ENCODE results near the gene DCLK1.

Gene DCLK1

DNA sequence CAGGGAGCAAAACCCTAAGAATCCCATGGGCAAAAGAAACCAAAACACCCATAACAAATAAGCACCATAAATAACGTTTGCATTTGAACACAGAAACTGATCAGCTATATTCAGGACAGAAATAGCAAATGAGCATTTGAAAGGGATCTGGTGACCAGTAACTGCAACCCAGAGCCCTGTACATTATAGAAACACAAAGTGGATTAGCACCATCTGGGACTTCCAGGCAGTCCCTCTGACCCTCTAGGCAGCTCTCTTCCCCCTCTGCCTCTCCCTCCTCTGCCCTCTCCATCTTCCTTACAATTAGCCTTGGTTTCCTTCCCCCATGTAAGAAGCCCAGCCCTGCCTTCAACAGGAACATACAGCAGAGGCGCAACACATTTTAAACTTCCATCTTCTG lies 215.0 kb downstream of the DCLK1 start:
- no peak overlapping the region for H3K27ac ChIP-seq
- TF ChIP-seq, protein P1, sequence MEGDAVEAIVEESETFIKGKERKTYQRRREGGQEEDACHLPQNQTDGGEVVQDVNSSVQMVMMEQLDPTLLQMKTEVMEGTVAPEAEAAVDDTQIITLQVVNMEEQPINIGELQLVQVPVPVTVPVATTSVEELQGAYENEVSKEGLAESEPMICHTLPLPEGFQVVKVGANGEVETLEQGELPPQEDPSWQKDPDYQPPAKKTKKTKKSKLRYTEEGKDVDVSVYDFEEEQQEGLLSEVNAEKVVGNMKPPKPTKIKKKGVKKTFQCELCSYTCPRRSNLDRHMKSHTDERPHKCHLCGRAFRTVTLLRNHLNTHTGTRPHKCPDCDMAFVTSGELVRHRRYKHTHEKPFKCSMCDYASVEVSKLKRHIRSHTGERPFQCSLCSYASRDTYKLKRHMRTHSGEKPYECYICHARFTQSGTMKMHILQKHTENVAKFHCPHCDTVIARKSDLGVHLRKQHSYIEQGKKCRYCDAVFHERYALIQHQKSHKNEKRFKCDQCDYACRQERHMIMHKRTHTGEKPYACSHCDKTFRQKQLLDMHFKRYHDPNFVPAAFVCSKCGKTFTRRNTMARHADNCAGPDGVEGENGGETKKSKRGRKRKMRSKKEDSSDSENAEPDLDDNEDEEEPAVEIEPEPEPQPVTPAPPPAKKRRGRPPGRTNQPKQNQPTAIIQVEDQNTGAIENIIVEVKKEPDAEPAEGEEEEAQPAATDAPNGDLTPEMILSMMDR (conservative IDR thresholded peaks at IDR 0.05; ENCODE audit: low read depth): no peak
- ChIA-PET CTCF (no interaction called here), POLR2A (ENCODE audit: low non-redundant PET) (no interaction called here)
- no peak for DNase-seq (ENCODE audit: low spot score)

DNA sequence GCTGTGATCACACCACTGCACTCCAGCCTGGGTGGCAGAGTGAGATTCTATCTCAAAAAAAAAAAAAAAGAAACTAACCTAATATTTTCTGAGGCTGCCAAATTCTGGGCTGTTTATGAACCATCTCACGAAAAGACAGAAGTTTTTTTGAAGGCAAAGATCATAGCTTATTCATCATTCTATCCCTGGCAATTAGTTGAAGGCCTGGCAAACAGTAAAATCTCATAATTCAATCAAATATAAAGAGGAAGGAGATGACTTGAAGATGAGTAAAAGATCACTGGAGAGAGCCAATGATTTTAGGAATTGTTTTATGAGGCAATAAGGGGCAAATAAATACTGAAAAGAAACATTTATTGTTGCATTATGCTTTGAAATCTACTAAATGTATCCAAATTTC lies 216.5 kb downstream of the DCLK1 start:
- no peak for DNase-seq (ENCODE audit: low spot score)
- TF ChIP-seq, protein P1 (conservative IDR thresholded peaks at IDR 0.05; ENCODE audit: low read depth): no peak
- no peak overlapping the region for H3K27ac ChIP-seq
- POLR2A ChIA-PET (ENCODE audit: low non-redundant PET): no interaction called here
- CTCF ChIA-PET: interaction anchor here (0.7 kb wide), 1 partner anchor 95 kb away, joined by 4 read pairs; no protein-coding TSS in a partner anchor

DNA sequence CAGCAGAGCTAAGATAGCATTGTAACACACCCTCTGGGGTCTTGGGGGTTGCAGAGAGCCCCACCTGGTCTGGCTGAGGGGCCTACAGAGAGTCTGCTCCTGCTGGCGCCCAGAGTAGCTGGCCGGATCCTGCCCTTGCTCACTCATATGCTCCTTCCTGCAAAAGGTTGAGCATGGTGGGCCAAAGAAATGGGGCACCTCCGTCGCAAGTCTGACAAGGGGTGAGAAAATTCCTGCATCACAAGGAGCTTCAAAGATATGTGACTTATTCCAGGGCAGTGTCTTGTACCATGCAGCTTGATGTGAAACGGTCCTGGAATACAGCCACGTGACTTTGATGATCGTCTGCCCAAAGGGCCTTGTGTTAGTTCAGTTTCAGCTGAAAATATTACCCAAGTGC lies 218.3 kb downstream of the DCLK1 start:
- CTCF ChIA-PET: no interaction called here
- POLR2A ChIA-PET (ENCODE audit: low non-redundant PET): no interaction called here
- TF ChIP-seq, protein P1 (conservative IDR thresholded peaks at IDR 0.05; ENCODE audit: low read depth): no peak
- H3K27ac ChIP-seq: no peak overlapping the region
- no peak for DNase-seq (ENCODE audit: low spot score)

DNA sequence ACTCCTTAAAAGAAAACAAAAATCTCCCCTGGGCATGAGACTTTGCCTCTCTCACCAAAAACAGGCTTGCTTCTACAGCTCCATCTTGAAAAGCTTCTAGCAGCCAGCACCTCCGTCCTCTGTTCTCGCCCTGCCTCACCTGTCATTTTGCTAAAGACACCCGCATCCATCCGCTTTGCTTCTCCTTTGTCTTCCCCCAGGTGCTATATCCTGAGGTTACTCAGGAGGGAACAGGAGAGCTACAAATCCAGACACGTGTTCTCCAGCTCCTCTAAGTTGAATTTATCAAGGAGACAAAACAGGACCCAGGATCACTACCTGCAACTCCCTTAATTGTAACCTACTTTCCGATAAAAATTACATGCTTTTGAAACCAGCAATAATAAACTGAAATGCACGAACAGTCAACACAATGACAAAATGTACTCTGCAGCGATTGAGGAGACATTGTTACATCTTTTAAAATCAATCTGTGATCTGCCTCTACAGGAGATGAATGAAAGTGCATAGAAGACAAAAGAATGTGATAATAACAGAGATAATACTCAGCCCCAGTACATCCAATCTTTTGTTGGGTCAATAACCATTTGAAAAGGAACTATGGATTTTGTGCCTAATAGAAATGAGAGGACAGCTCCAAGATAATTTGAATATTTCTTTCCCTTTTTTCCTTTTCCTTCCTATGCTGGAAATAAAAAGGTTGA lies 221.2 kb downstream of the DCLK1 start:
- POLR2A ChIA-PET (ENCODE audit: low non-redundant PET): no interaction called here
- TF ChIP-seq, protein P1 (conservative IDR thresholded peaks at IDR 0.05; ENCODE audit: low read depth): no peak
- no peak overlapping the region for H3K27ac ChIP-seq
- CTCF ChIA-PET: interaction anchor here (0.6 kb wide), 1 partner anchor 118 kb away, joined by 3 read pairs; no protein-coding TSS in a partner anchor
- DNase-seq (ENCODE audit: low spot score): no peak

DNA sequence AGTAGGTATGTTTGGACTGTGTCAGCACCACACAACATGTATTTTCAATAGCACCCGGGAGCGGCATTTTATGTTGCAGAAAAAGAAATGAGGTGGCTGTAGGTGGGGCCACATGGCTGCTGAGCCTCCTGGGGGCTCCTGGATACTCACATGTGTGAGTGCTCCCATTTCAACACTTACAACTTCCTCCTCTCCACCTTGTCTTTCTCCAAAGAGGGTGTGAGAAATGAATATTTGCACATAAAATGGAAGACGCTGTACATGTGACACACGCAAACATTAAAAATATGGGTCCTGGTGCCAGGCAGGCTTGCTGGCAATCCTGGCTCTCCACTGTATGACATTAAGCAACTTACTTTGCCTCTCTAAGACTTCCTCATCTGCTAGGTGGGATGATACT lies 222.1 kb downstream of the DCLK1 start:
- POLR2A ChIA-PET (ENCODE audit: low non-redundant PET): no interaction called here
- TF ChIP-seq, protein P1 (conservative IDR thresholded peaks at IDR 0.05; ENCODE audit: low read depth): no peak
- no peak for DNase-seq (ENCODE audit: low spot score)
- H3K27ac ChIP-seq: no peak overlapping the region
- CTCF ChIA-PET: no interaction called here

DNA sequence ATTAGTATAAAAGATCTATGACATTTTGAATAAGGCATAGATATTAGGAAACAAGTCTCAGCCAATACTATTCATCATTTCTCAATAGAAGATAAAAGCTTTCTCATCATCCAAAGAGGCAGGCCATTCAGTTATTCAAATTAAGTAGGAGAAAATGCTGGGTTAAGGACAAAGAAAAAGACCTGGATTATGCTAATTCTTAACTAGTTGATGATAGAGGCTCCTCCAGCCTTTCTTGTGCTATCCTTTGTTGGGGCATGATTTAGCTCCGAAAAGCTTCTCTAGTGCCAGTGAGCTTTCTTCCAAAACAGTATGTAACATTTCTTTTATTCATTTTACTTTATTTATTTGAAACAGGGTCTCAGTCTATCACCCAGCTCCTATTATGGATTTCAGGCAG lies 223.0 kb downstream of the DCLK1 start:
- POLR2A ChIA-PET (ENCODE audit: low non-redundant PET): no interaction called here
- DNase-seq (ENCODE audit: low spot score): no peak
- TF ChIP-seq, protein P1 (conservative IDR thresholded peaks at IDR 0.05; ENCODE audit: low read depth): no peak
- CTCF ChIA-PET: no interaction called here
- H3K27ac ChIP-seq: no peak overlapping the region

Data from RWPE1 (cell line).